Transverse colon (tissue), 4 donors: ENCODE data around the gene DCANP1. TPM values are rescaled to one million over a fixed set of nuclear protein-coding genes. Genes with fewer than 3 reads are reported as not detected.

Experiments used
- DNase-seq: peaks from one replicate; pipeline ENCODE4 v3.0.0-alpha.2; 2019
- H3K27ac ChIP-seq, 4 donors: fragments of 200-600 bp; sonication (generic); 2 replicates each; pipeline ENCODE4 v1.5.1; 2016 to 2018; ENCODE audit warnings: inconsistent platforms in 4 of 4
- H3K27me3 ChIP-seq: fragments of 200-600 bp; sonication (generic); 2 replicates; pipeline ENCODE4 v1.5.1; 2017; ENCODE audit warnings: inconsistent platforms
- H3K36me3 ChIP-seq, 4 donors: fragments of 200-600 bp; sonication (generic); 2 replicates each; pipeline ENCODE4 v1.5.1; 2017 to 2019; ENCODE audit warnings: inconsistent platforms in 4 of 4
- H3K4me1 ChIP-seq, 4 donors: fragments of 200-600 bp; sonication (generic); 2 replicates each; pipeline ENCODE4 v1.5.1; 2017 to 2020; ENCODE audit warnings: inconsistent platforms in 4 of 4
- H3K4me3 ChIP-seq, 4 donors: fragments of 200-600 bp; sonication (generic); 1 replicate in 1 of 4; 2 replicates in 3 of 4; pipeline versions ENCODE4 v1.5.1 to v1.6.1; 2017 to 2019; ENCODE audit warnings: inconsistent platforms in 4 of 4
- H3K9me3 ChIP-seq, 2 donors: fragments of 200-600 bp; sonication (generic); 2 replicates each; pipeline ENCODE4 v1.5.1; 2017 to 2019; ENCODE audit warnings: inconsistent platforms in 2 of 2
- CTCF ChIP-seq, 5 experiments: fragments of 200-600 bp in 3 of 5; fragments of 450-650 bp in 2 of 5; sonication (generic) in 3 of 5; IDR thresholded peaks; 1 replicate in 2 of 5; 2 replicates in 3 of 5; pipeline ENCODE4 v1.5.1; 2016 to 2017; ENCODE audit warnings: antibody characterized with exemption in 5 of 5, inconsistent platforms in 3 of 5, mild to moderate bottlenecking in 2 of 5, moderate library complexity in 1 of 5
- EP300 ChIP-seq: sonication (generic); formaldehyde crosslinking; IDR thresholded peaks from one replicate; pipeline ENCODE4 v1.6.1; 2017; ENCODE audit warnings: antibody characterized with exemption, low read depth
- POLR2A ChIP-seq: fragments of 450-650 bp; IDR thresholded peaks from one replicate; pipeline ENCODE4 v1.6.1; 2016; ENCODE audit warnings: antibody characterized with exemption, mild to moderate bottlenecking, moderate library complexity
- POLR2AphosphoS5 ChIP-seq, 3 donors: sonication (generic); formaldehyde crosslinking; IDR thresholded peaks; one replicate each; pipeline ENCODE4 v1.6.1; 2016; ENCODE audit warnings: antibody characterized with exemption in 3 of 3
- WGBS, 2 donors: methylation state at CpG; one replicate each; pipeline ENCODE4 v1.1.5; 2018; ENCODE audit warnings: low coverage in 1 of 2; 5-methylcytosine and 5-hydroxymethylcytosine counted together
- in situ Hi-C, 4 donors: fragments of 200-750 bp; cut with MboI; loops; one replicate each; pipeline versions ENCODE4 v1.15.0 to v1.15.1; 2017; ENCODE audit warnings: low sequenced_read_pairs in 3 of 4, low pct_ligation_motif_present in 1 of 4, low pct_unique_long_range_greater_than_20kb in 1 of 4
- intact Hi-C: fragments of 100-400 bp; cut with DNase I; formaldehyde crosslinking; loops from one replicate; pipeline ENCODE4 v1.15.1; 2023; ENCODE audit warnings: low total_unique reads
- total RNA-seq, 4 donors: library from RNA; depleted of rRNA; stranded (reverse); fragments of >200 nt; gene quantifications; one replicate each; pipeline ENCODE4 v1.1.0, GENCODE V29; 2016

Gene DCANP1
- total RNA-seq, 4 donors from 2014 or later, result 0.95 TPM; not detected in 3

GRCh38 chr5:135444881-135445280 is 2.3 kb downstream of the DCANP1 start:
- Histone ChIP-seq H3K4me3 (no peak overlapping the region), H3K4me1 (no peaks in the 10 kb centered on the region), H3K9me3 (no peaks in the 10 kb centered on the region), H3K27me3 (no peaks in the 10 kb centered on the region), H3K27ac (no peak overlapping the region), H3K36me3 (no peaks in the 10 kb centered on the region)
- TF ChIP-seq POLR2AphosphoS5 (IDR thresholded peaks at IDR 0.05) (no peak), EP300 (no peak), POLR2A (no peak), CTCF (IDR thresholded peaks at IDR 0.05) (no peak)
- 90% methylated on average over 6 of the region's 6 CpGs; no CpG with 5 or more reads in 1 of the 2 donors for WGBS, 2 donors
- intact Hi-C loops, result no loop called here
- in situ Hi-C loops, result no loop called here
- DNase-seq, result no peak

- Histone ChIP-seq H3K27me3 (no peaks in the 10 kb centered on the region), H3K27ac (no peak overlapping the region), H3K4me3 (no peak overlapping the region), H3K9me3 (no peaks in the 10 kb centered on the region), H3K4me1 (peaks cover 0 to 1% (median 0%) of the 10 kb centered on the region in 4 donors), H3K36me3 (no peaks in the 10 kb centered on the region)
- in situ Hi-C loops, result no loop called here
- intact Hi-C loops, result no loop called here
- TF ChIP-seq POLR2A (no peak), CTCF (IDR thresholded peaks at IDR 0.05) (no peak), POLR2AphosphoS5 (IDR thresholded peaks at IDR 0.05) (no peak)
- no peak for DNase-seq
- 69 to 86% methylated on average over 2 to 13 of the region's 13 CpGs for WGBS, 2 donors
These were observed 2.8 kb downstream of the DCANP1 start for GRCh38 chr5:135444360-135444759.

- no peaks in the 10 kb centered on the region for H3K9me3 ChIP-seq
- TF ChIP-seq CTCF (IDR thresholded peaks at IDR 0.05) (no peak), POLR2A (no peak), EP300 (no peak), POLR2AphosphoS5 (IDR thresholded peaks at IDR 0.05) (no peak)
- intact Hi-C loops, result no loop called here
- no peaks in the 10 kb centered on the region for H3K36me3 ChIP-seq
- H3K27me3 ChIP-seq, result no peaks in the 10 kb centered on the region
- H3K27ac ChIP-seq, result no peak overlapping the region
- no peak overlapping the region for H3K4me3 ChIP-seq
- 58% methylated on average over 6 of the region's 6 CpGs; no CpG with 5 or more reads in 1 of the 2 donors for WGBS, 2 donors
- in situ Hi-C loops, result no loop called here
- no peak for DNase-seq
- H3K4me1 ChIP-seq, result peaks cover 0 to 8% (median under 1%) of the 10 kb centered on the region in 4 donors
These were observed 3.8 kb downstream of the DCANP1 start for GRCh38 chr5:135443161-135443960.

GRCh38 chr5:135442431-135443160 is 4.6 kb downstream of the DCANP1 start:
- intact Hi-C loops (no loop called here), in situ Hi-C loops (no loop called here)
- no peaks in the 10 kb centered on the region for H3K9me3 ChIP-seq
- no peaks in the 10 kb centered on the region for H3K27me3 ChIP-seq
- H3K36me3 ChIP-seq, result no peaks in the 10 kb centered on the region
- H3K4me1 ChIP-seq, result peaks cover 0 to 15% (median 3%) of the 10 kb centered on the region in 4 donors
- H3K4me3 ChIP-seq, result no peak overlapping the region
- TF ChIP-seq CTCF (IDR thresholded peaks at IDR 0.05) (no peak), EP300 (no peak), POLR2AphosphoS5 (IDR thresholded peaks at IDR 0.05) (no peak), POLR2A (no peak)
- H3K27ac ChIP-seq, result no peak overlapping the region
- DNase-seq, result no peak
- WGBS, 2 donors, result 76 to 100% methylated on average over 1 to 8 of the region's 8 CpGs
